GM23248 (cell line): ENCODE data around the gene GDF11.

Experiments used
- EZH2 ChIP-seq: fragments of 200-600 bp; sonication (generic); IDR thresholded peaks from 2 replicates; pipeline ENCODE4 v1.6.1; 2018; ENCODE audit warnings: antibody characterized with exemption, mild to moderate bottlenecking; ENCODE audit not compliant: insufficient read depth, poor library complexity, severe bottlenecking
- EZH2phosphoT487 ChIP-seq: fragments of 200-600 bp; sonication (generic); IDR thresholded peaks from 2 replicates; pipeline ENCODE4 v1.6.1; 2018; ENCODE audit warnings: antibody characterized with exemption, moderate library complexity, mild to moderate bottlenecking, low read depth; ENCODE audit not compliant: insufficient read depth

DNA sequence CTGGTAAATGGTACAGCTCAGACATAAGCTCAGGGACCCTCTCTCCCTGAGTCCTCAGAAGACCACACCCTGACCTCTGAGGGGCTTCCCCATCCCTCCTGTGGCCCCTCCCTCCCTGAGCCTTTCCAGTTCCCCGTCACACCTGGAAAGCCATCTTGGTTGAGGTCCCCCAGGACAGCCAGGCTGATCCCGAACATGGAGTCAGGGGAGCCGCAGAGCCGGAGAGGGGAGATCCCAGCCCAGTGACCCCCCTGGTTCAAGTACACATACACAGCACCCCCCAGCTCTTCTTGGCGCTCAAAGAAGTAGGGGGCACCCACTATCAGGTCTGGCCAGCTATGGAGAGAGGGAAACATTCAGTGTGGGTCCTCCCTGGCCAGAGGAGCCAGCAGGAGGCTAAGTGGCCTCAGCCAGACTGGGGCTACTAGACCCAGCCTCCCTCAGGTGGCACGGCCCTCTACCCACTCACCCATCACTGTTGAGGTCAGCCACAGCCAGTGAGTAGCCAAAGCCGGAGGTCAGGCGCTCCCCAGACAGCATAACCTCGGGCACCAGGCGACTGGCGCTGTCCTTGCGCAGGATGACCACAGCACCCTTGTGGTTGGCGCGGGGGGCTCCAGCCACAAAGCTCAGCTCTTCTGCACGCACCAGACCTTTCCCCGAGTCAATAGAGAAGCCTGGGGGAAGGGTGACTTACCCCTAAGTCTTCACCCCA lies 44.5 kb upstream of the GDF11 start:
- TF ChIP-seq EZH2phosphoT487 (no peak), EZH2 (no peak)
